Stimulated activated CD4-positive, alpha-beta T cell treated with anti-CD3 and anti-CD28 coated beads, Interleukin-4, amount 100 ng/mL, for 1 hour (primary cell): ENCODE data around the gene C10orf67.

Source experiments
- DNase-seq: peaks from one replicate; pipeline ENCODE4 v3.0.0-alpha.2; 2020

Gene C10orf67

GRCh38 chr10:23157239-23157681, 187.3 kb downstream of the C10orf67 start:
- no peak for DNase-seq

DNA sequence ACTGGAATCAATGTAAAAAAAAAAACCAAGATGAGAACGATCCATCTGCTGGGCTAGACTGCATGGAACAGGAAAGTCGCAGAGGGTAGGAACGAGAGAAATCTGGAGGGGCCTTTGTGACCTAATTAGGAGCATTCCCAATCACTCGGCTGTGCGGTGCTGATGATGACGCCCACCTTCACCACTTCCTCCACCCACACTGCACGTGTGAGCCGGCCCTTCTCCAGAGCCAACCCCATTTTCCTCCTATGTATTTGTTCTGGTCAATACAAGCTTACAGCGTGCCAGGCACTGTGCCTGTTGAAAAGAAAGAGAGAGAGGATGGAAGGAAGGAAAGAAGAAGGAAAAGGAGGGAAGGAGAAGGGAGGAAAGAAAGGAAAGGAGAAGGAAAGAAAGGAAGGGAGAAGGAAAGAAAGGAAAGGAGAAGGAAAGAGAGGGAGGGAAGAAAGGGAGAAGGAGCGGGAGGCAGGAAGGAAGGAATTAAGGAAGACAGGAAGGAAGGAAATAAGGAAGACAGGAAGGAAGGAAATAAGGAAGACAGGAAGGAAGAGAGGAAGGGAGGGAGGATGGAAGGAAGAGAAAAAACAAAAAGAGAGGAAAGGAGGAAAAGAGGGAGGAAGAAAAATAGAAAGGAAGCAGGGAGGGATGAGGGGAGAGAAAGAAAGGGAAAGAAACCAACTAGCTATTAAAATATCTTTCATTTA, 188.0 kb downstream of the C10orf67 start:
- no peak for DNase-seq

DNA sequence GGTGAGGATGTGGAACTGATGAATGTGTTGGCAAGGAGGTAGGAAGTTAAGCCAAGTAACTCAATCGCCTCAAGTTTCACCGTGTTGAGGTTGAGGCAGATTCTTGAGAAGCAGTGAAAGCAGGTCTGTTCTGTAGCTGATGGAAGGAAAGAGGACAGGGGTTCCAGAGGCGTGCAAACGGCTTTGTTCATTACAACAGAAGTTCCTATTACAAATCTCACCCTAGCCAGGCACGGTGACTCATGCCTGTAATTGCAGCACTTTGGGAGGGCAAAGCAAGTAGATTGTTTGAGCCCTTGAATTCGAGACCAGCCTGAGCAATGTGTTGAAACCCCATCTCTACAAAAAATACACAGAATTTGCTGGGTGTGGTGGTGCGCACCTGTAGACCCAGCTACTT, 189.4 kb downstream of the C10orf67 start:
- no peak for DNase-seq
